SK-N-MC (cell line): ENCODE results near the gene NEK6.

Experiments used
- EZH2 ChIP-seq: fragments of 200-600 bp; sonication (generic); IDR thresholded peaks from one replicate; pipeline ENCODE4 v1.6.1; 2017; ENCODE audit warnings: antibody characterized with exemption
- POLR2AphosphoS5 ChIP-seq: IDR thresholded peaks from 2 replicates; pipeline ENCODE4 v1.6.1; 2012; ENCODE audit warnings: mild to moderate bottlenecking, low read depth, low read length, borderline replicate concordance

- TF ChIP-seq EZH2: no peak
- no peak for TF ChIP-seq POLR2AphosphoS5
Measured at GRCh38 chr9:124228516-124228915, 29.2 kb upstream of the NEK6 start.
